GM20000 (cell line): ENCODE data around the gene TMEM132A.

Source experiments
- DNase-seq: peaks from one replicate; pipeline ENCODE4 v3.0.0; 2012; ENCODE audit warnings: low spot score
- CTCF ChIP-seq: IDR thresholded peaks from 2 replicates; pipeline ENCODE4 v1.5.1; 2012; ENCODE audit warnings: mild to moderate bottlenecking, control low read depth; ENCODE audit errors: extremely low read depth, missing control alignments

TMEM132A gene

GRCh38 chr11:60879971-60880588, 44.2 kb upstream of the TMEM132A start:
- DNase-seq: no peak
- TF ChIP-seq CTCF: no peak

- no peak for DNase-seq
- no peak for TF ChIP-seq CTCF
Measured at GRCh38 chr11:60880643-60881282, 43.5 kb upstream of the TMEM132A start.

GRCh38 chr11:60887556-60887955, 36.7 kb upstream of the TMEM132A start:
- DNase-seq: peak; percentile 38
- TF ChIP-seq CTCF: no peak

- TF ChIP-seq CTCF: no peak
- no peak for DNase-seq
Measured at GRCh38 chr11:60889869-60890311, 34.4 kb upstream of the TMEM132A start.

- no peak for DNase-seq
- TF ChIP-seq CTCF: no peak
Measured at GRCh38 chr11:60890696-60891095, 33.6 kb upstream of the TMEM132A start.

GRCh38 chr11:60891103-60891741, 33.0 kb upstream of the TMEM132A start:
- no peak for TF ChIP-seq CTCF
- DNase-seq: no peak

GRCh38 chr11:60895687-60896086, 28.6 kb upstream of the TMEM132A start:
- no peak for TF ChIP-seq CTCF
- DNase-seq: no peak
